Airway epithelial cell (primary cell): ENCODE results near the gene IFT25. TPM values are rescaled to one million over a fixed set of nuclear protein-coding genes. Genes with fewer than 3 reads are reported as not detected.

ENCODE experiments used
- total RNA-seq: library from RNA; depleted of rRNA; stranded (reverse); fragments of >200 nt; gene quantifications from 2 replicates; pipeline ENCODE4 v1.2.3, GENCODE V29; 2015

IFT25 gene
- total RNA-seq: 23.1 and 24.7 TPM in 2 replicates

DNA sequence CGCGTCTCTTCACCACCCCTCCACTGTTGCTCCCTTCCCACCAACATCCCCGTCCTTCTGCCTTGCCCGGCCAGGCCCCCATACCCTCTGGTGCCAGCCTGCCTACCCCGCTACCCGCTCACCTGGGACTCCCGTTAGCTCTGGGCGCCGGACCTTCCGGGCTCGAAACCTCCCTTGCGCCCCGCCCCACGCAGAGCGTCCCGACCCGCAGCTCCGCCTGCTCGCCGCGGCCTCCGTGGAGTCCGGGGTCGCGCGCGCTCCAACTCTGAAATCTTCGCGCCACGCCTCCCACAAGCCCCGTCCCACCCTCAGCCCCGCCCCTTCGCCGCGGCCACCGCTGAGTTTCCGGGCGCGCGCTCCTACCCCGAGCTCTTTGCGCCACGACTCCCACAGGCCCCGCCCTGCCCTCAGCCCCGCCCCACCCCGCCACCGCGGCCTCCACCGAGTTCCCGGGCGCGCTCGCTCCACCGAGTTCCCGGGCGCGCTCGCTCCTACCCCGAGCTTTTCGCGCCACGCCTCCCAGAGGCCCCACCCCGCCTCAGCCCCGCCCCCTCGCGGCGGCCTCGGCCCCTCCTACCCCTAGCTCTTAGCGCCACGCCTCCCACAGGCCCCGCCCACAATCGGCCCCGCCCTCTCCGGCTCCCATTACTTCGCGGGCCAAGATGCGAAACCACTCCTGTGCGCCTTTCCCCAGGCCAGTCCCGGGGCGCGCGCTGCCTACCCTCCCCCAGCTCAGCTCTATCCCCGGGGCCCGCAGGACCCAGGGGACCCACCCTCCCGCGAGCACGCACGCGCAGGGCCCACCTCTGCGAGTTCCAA lies at the start of gene IFT25:
IFT25 (minus strand) TSS at position 267 of the 819 bp plus-strand sequence. CDS start 5,617 bp downstream, outside the sequence.

DNA sequence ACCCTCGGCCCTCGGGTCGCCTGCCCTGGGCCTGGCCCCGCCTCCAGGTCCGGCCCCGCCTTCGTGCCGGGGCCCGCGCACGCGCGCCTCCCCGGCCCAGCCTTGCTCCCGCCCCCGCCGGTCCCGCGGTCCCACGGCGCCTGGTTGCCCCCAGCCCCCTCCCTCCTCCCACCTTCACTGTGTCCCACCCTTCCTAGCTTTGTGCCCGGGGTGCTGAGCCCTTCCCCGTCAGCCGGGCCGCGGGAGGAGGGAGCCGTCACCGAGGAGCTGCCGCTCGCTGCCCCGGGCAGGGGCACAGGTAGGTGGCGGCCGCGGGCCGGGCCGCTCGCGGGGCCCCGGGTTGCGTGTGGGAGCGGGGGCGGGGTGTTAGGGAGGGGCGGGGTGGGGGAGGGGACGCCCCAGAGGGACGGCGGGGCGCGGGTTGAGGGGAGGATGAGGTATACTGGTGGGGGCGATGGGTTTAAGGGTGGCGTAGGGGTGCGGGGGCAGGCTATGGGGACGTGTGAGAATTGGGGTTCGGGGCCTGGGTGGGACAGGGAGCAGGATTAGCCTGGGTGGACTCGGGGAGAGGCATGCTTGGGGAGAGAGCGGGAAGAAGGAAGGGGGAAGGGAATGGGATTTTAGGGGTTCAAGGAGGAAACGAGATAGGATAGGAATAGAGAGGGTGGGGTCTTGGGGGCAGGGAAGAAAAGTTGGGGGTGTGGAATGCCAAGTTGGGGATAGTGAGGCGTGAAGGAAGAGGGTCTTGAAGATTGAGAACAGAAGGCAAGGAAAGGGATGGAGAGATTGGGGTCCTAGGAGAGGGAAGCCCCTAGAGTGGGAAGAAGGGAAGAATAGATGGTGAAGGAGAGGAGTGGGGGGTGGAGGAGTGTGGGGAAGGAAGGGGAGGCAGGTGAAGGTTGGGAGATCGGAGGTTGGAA lies 1.0 kb upstream of the IFT25 start, which contains the start of gene LRRC42:
LRRC42 (plus strand) TSS at position 99 of the 920 bp plus-strand sequence. CDS start 5,650 bp downstream, outside the sequence.

DNA sequence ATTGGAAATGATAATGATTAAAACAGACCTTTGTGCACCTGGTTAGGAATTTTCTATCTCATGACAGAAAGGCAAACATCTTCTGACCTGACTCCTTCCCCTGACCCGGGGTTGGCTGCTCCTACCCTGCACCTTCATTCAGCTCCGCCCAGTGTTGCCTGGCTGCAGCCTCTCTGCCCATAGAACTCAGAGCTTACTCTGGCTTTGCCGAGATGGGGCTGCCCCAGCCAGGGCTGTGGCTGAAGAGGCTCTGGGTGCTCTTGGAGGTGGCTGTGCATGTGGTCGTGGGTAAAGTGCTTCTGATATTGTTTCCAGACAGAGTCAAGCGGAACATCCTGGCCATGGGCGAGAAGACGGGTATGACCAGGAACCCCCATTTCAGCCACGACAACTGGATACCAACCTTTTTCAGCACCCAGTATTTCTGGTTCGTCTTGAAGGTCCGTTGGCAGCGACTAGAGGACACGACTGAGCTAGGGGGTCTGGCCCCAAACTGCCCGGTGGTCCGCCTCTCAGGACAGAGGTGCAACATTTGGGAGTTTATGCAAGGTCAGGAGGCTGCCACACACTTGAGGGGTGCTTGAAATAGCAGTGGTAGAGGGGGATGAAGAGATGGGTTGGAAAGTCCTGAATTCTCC lies 51.4 kb downstream of the IFT25 start, which contains the start of gene DIO1:
DIO1 (plus strand) TSS at position 189 of the 638 bp plus-strand sequence; CDS start at position 213, 24 bp downstream.

DNA sequence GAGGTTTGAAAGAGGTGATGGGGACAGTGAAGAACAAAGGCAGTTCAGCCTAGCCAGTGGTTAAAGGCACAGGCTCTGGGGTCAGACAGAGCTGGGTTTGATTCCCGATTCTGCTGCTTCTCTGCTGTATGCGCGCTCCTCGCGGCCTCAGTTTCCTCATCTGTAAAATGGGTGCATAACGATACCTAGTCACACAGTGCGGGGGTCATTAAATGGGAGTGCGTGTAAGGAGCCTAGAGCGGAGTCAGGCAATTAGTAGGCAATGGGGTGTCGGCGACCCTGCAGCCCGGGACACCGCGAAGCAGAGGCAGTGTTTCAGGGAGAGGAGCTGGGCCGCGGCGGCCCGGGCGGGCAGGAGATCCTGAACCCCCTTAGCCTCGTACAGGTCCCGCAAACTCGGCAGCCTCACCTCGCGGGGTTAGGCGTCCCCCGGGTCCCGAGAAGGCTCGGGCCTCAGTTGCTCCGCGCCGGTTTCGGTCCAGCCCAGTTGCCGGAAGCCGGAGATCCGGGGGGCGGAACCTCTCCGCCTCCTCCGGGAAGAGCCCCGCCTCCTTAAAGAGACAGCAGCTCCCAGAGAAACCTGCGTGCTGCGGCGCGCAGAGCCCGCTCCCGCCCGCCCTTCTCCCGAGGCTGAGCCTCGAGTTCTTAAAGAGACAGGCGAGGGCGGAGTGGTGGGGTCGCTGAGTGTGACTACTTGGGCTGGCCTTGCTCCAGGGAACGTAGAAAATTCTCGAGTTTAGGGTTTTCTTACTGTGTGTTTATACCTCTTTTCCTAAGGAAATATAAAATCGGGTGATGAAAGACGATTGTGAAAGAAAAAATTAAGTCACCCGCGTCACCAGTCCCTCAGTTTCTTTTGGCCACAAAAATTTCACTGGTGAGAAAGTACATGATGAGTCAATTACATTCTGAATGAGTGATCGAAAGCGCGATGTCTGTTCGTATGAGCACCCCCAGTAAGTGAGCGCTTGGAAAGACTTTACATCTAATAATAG lies 55.9 kb downstream of the IFT25 start, which contains the start of gene YIPF1:
YIPF1 (minus strand) TSS at position 494 of the 995 bp plus-strand sequence. CDS start 860 bp downstream, outside the sequence.

Other genes with a start within 250 kb of the IFT25 start
- 0.33 and 0.49 TPM in 2 replicates for gene GLIS1, start 206.5 kb downstream of the IFT25 start, total RNA-seq
- 20.8 and 35.3 TPM in 2 replicates for gene NDC1, start 107.4 kb downstream of the IFT25 start, total RNA-seq
- gene YIPF1, start 55.9 kb downstream of the IFT25 start, total RNA-seq: 20.9 and 22.1 TPM in 2 replicates
- gene DIO1, start 51.5 kb downstream of the IFT25 start, total RNA-seq: 0.35 TPM in 1 of 2 replicates, not detected in the other
- gene LRRC42, start 651 bp upstream of the IFT25 start, total RNA-seq: 41.1 and 41.4 TPM in 2 replicates
- 0.35 and 0.42 TPM in 2 replicates for gene LDLRAD1, start 72.5 kb upstream of the IFT25 start, total RNA-seq
- 141 TPM in 2 replicates for gene TMEM59, start 107.5 kb upstream of the IFT25 start, total RNA-seq
- 2.0 and 2.3 TPM in 2 replicates for gene TCEANC2, start 107.9 kb upstream of the IFT25 start, total RNA-seq
- not detected in 2 replicates for gene CDCP2, start 207.3 kb upstream of the IFT25 start, total RNA-seq